ENCODE measurements around the gene EVI5L.

- TF ChIP-seq, protein P1, sequence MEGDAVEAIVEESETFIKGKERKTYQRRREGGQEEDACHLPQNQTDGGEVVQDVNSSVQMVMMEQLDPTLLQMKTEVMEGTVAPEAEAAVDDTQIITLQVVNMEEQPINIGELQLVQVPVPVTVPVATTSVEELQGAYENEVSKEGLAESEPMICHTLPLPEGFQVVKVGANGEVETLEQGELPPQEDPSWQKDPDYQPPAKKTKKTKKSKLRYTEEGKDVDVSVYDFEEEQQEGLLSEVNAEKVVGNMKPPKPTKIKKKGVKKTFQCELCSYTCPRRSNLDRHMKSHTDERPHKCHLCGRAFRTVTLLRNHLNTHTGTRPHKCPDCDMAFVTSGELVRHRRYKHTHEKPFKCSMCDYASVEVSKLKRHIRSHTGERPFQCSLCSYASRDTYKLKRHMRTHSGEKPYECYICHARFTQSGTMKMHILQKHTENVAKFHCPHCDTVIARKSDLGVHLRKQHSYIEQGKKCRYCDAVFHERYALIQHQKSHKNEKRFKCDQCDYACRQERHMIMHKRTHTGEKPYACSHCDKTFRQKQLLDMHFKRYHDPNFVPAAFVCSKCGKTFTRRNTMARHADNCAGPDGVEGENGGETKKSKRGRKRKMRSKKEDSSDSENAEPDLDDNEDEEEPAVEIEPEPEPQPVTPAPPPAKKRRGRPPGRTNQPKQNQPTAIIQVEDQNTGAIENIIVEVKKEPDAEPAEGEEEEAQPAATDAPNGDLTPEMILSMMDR (IDR thresholded peaks at IDR 0.05), result no peak
- no peak for TF ChIP-seq POLR2A (IDR thresholded peaks at IDR 0.05)
Observed at GRCh38 chr19:7910321-7911161, 80.5 kb downstream of the EVI5L start.
